Measurements from ENCODE around the gene CRYBA2.

GRCh38 chr2:218984239-218985020 lies 8.8 kb downstream of the CRYBA2 start:
- TF ChIP-seq POLR2A (IDR thresholded peaks at IDR 0.05; ENCODE audit: low read length) (no peak), NPAS2 (CRISPR knock-in tag; IDR thresholded peaks at IDR 0.05; ENCODE audit: borderline replicate concordance) (no peak), MAX (IDR thresholded peaks at IDR 0.05) (no peak), CTCF (IDR thresholded peaks at IDR 0.05) (no peak), KDM1A (IDR thresholded peaks at IDR 0.05; ENCODE audit: low read depth) (no peak), EP300 (IDR thresholded peaks at IDR 0.05) (no peak), POLR2AphosphoS2 (conservative IDR thresholded peaks at IDR 0.05; ENCODE audit: low read length) (no peak), ATOH8 (CRISPR knock-in tag; IDR thresholded peaks at IDR 0.05; ENCODE audit: low read depth) (no peak), JUN (IDR thresholded peaks at IDR 0.05) (no peak)

All from A549 (cell line).